OCI-LY1 (cell line): ENCODE measurements around the gene IRAK1BP1.

Experiments used
- CTCF ChIP-seq: fragments of 200-600 bp; sonication (generic), shearing (Covaris generic); IDR thresholded peaks from 2 replicates; pipeline ENCODE4 v1.5.1; 2017; ENCODE audit warnings: mild to moderate bottlenecking, antibody characterized with exemption, low read length, moderate library complexity, mixed read lengths
- EZH2 ChIP-seq: fragments of 200-600 bp; sonication (generic), shearing (Covaris generic); IDR thresholded peaks from 2 replicates; pipeline ENCODE4 v1.8.0; 2017; ENCODE audit warnings: borderline replicate concordance, mixed run types, mild to moderate bottlenecking, antibody characterized with exemption, low read length, moderate library complexity, mixed read lengths

GRCh38 chr6:78948785-78949184, 81.4 kb downstream of the IRAK1BP1 start:
- no peak for TF ChIP-seq CTCF
- no peak for TF ChIP-seq EZH2
